GM19351 (cell line): ENCODE results near the gene ADAR.
"Not testable (repeated sequence)": the region's sequence is repeated elsewhere in the genome, so short reads cannot be mapped to it uniquely, and the experiment has no call there.

Experiments
- ATAC-seq: cut with Tn5 transposase; IDR thresholded peaks from one replicate; pipeline ENCODE4 v1.9.1; 2021; ENCODE audit warnings: mild to moderate bottlenecking, moderate library complexity; ENCODE audit not compliant: unreplicated experiment

The ADAR gene

DNA sequence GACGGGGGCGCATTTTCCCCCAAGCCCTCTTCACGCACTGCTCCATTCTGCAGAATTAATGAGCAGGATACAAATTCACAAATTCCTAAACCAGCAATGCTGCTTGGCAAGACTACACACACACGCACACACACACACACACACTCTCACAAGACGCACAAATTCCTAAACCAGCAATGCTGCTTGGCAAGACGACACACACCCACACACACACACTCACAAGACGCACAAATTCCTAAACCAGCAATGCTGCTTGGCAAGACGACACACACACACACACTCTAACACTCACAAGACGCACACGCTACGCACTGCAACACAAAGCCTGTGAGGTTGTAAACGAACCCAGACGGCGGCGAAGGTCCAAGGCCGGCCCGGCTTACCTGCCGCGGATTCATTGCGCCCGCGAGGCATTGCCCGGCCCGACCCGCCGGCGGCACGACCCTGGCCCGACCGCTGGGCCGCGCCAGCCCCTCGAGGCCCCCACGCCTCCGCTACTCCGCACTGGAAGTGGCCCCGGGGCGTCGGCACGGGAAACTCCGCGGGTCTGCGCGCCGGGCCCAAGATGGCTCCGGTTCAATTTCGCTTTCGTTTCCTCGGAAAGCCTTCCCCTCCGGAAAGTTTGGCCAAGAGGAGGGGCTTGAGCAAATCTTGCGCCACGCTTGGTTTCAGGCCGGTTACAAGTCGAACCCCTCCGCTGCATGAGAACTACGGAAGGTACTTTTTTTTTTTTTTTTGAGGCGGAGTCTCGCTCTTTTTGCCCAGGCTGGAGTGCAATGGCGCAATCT is at the start of gene ADAR:
Gene ADAR (minus strand): TSS at position 578 of the 788 bp plus-strand sequence. CDS start 180 bp downstream, at position 398.
- peak; percentile 58 for ATAC-seq

- no peak for ATAC-seq
Measured at GRCh38 chr1:154657556-154657955, 49.6 kb upstream of the ADAR start.

- ATAC-seq: no peak
Measured at GRCh38 chr1:154652893-154653292, 44.9 kb upstream of the ADAR start.

GRCh38 chr1:154644724-154645123 is 36.7 kb upstream of the ADAR start:
- not testable (repeated sequence) for ATAC-seq

- ATAC-seq: no peak
Measured at GRCh38 chr1:154641534-154641933, 33.5 kb upstream of the ADAR start.

DNA sequence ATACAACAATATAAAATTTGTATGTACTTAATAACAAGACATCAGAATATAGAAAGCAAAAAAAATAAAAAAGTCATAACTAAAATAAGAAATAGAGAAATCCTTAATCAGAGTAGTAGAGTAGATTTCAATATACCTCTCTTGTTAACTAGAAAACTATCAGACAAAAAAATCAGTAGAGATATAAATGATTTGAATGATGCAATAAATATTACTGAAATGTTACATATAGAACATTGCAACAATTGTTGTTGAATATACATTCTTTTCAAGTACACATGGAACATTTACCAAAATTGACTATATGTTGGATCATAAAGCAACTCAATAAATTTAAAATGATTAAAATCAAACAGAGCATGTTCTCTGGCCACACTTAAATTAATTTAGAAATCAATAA is 31.9 kb upstream of the ADAR start:
- ATAC-seq: no peak

DNA sequence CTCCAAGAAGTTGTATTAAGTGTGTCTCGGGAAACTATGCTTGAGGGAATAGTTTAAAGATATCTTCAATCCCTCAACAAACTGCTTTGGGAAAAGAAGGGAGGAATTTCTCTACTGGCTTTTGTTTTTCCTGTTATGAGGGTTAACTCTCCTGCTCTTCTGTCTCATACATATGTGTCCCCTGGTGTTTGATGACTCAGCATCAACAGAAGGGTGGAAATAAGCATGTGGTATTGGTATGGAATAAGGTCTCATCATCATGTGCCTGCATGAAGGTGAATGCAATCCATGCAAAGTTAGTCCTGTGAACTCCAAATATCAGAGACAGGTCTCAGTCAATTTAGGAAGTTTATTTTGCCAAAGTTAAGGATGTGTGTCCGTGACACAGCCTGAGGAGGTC is 27.2 kb upstream of the ADAR start:
- ATAC-seq: no peak

DNA sequence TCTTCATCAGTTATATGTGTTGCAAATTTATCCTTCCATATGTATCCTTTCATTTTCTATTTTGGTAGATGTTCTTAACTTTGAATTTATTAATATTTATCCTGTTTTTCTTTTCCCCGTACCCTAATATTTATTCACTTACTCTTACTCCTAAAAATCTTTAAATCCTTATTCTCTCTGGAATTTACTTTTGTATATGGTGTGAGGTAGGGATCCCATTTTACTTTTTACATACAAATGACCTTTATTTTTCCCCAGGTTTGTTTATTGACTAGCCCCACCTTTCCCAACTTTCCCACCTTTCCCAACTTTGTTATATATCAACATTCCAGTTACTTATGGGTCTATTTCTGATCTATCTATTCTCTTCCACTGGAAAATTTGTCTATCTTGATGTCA is 21.7 kb upstream of the ADAR start:
- no peak for ATAC-seq

DNA sequence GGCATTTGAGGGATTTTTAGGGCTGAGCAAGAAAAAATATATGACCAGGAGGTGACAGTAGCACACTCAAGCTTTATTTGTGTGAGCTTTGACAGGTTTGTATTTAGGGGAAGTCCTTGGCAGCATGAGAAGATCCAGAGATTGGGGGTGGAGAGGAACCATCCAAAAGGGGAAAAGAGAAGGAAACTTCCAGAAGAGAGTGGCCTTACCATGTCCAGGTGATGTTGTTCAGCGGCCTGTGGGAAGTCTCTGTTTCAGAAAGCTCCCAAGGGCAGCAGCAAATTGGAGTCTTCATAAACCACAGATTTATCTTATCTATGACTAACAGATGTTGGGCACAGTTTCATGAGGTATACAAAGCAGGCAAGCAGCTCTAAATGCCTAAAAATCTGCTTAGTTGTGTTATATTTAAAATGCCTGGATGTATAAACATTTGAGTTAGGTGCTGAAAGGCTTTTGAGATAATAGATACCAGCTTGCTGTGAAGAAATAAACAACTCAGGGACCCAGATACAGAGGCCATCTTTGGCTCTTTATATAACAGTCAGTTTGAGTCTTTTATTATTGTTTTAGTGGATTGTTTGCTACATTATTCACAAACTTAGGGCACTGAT is 21.2 kb upstream of the ADAR start:
- no peak for ATAC-seq

GRCh38 chr1:154628121-154628405 is 20.1 kb upstream of the ADAR start:
- ATAC-seq: no peak

GRCh38 chr1:154627257-154628120 is 19.5 kb upstream of the ADAR start:
- no peak for ATAC-seq

GRCh38 chr1:154626456-154627256 is 18.7 kb upstream of the ADAR start:
- no peak for ATAC-seq

- no peak for ATAC-seq
Measured at GRCh38 chr1:154624746-154625643, 17.0 kb upstream of the ADAR start.

- ATAC-seq: no peak
Measured at GRCh38 chr1:154623358-154623757, 15.4 kb upstream of the ADAR start.

DNA sequence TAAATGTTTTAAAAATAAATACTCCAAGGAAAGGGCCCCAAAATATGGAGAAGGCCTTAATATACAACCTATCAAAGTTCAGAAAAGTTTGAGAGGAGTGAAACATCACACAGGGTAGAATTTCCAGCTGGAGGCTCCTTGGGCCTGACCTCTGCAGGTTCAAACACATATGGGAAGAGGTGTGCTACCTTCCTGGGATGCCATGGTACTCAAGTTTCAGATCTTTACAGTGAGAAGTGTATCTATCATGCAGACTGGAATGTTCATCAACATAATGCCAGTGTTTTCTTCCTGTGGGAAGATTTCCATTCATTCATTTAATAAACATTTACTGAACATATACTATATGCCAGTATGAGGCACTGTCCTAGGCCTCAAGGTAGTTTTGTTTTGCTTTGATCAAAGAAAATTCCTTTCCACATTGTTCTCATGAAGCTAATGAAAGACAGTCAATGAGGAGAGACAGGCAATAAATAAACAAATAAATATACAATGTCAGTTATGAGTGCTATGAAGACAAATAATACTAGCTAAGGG is 14.6 kb upstream of the ADAR start:
- no peak for ATAC-seq

- no peak for ATAC-seq
Measured at GRCh38 chr1:154621875-154622274, 13.9 kb upstream of the ADAR start.

DNA sequence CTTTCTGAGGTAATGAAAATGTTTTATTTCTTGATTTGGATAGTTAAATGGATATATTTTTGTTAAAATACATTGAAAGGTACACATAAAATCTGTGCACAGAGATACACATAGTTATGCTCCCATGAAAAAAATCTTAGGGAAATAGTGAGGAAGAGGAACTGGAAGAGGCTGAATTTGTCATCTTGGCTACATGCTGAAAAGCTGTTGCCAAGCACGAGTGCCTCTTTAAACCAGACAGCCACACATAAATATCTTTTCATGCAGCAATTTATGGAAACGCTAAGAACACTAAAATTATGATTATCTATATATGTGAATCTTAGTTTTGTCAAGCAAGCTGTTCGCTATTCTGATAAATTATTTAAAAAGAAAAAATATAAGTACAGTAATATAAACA is 12.8 kb upstream of the ADAR start:
- no peak for ATAC-seq

DNA sequence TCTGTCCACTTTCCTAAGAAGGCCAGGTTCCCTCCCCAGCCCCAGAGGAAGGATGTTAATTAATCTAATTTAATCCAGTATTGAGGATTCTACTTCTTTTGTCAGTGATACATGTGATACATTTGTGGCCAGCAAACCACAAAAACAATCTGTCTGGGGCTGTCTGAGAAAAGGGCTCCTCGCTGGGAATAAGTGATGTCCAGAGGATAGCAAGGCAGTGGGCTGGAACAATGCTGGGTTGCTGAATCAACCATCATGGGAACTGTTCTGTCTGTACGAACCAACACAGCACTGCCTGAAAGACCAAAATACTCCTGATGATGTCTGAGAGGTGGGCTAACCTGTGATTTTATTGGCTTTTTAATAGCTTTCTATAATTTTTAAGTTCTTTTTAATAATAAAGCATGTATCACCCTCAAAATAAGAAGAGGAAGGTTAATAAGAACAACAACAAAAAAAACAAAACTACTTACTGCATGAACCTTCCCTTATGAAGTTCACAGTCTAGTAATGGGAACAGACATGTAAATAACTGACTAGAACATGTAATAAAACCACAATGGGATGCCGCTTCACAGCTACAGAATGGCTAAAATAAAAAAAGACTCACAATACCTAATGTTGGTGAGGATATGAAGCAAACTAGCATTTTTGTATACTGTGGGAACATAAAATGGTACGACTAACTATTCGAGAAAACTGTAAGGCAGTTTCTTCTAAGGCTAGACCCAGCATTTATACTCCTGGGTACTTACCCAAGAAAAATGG is 11.4 kb upstream of the ADAR start:
- no peak for ATAC-seq
